HT1080 (cell line): Measurements from ENCODE around the gene ABHD1. TPM values are rescaled to one million over a fixed set of nuclear protein-coding genes. Genes with fewer than 3 reads are reported as not detected.
A peak's percentile ranks its signal among the peaks of the same experiment; 100 is the strongest.
"Not testable (repeated sequence)": the region's sequence is repeated elsewhere in the genome, so short reads cannot be mapped to it uniquely, and the experiment has no call there.

Experiments
- DNase-seq: peaks from one replicate; pipeline ENCODE4 v3.0.0-alpha.2; 2015; ENCODE audit warnings: low read depth
- total RNA-seq: library from RNA; depleted of rRNA; stranded (reverse); fragments of >200 nt; shearing (Covaris generic); gene quantifications from 2 replicates; pipeline ENCODE4 v1.2.3, GENCODE V29; 2014

ABHD1 gene
- total RNA-seq, 1 experiment from 2014 or later = not detected

DNA sequence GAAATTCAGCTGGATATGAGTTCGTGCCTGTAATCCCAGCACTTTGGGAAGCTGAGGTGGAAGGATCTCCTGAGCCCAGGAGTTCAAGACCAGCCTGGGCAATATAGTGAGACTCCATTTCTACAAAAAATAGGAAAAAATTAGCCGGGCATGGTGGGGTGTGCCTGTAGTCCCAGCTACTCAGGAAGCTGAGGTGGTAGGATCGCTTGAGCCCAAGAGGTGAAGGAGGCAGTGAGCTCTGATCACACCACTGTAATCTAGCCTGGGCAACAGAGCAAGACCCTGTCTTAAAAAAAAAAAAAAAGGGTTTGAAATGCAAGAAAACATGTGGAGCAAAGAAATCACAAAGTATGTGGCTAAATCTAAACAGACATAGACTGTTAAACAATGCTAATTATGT lies 14.5 kb upstream of the ABHD1 start:
- no peak for DNase-seq

DNA sequence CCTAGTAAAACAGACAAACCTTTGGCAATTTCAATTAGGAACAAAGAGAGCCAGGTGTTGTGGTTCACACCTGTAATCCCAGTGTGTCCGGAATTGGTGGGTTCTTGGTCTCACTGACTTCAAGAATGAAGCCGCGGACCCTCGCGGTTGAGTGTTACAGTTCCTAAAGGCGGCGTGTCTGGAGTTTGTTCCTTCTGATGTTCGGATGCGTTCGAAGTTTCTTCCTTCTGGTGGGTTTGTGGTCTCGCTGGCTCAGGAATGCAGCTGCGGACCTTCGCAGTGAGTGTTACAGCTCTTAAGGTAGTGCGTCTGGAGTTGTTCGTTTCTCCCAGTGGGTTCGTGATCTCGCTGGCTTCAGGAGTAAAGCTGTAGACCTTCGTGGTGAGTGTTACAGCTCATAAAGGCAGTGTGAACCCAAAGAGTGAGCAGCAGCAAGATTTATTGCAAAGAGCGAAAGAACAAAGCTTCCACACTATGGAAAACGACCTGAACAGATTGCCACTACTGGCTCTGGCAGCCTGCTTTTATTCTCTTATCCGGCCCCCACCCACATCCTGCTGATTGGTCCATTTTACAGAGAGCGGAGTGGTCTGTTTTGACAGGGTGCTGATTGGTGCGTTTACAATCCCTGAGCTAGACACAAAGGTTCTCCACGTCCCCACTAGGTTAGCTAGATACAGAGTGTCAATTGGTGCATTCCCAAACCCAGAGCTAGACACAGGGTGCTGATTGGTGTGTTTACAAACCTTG lies 12.8 kb upstream of the ABHD1 start:
- not testable (repeated sequence) for DNase-seq

DNA sequence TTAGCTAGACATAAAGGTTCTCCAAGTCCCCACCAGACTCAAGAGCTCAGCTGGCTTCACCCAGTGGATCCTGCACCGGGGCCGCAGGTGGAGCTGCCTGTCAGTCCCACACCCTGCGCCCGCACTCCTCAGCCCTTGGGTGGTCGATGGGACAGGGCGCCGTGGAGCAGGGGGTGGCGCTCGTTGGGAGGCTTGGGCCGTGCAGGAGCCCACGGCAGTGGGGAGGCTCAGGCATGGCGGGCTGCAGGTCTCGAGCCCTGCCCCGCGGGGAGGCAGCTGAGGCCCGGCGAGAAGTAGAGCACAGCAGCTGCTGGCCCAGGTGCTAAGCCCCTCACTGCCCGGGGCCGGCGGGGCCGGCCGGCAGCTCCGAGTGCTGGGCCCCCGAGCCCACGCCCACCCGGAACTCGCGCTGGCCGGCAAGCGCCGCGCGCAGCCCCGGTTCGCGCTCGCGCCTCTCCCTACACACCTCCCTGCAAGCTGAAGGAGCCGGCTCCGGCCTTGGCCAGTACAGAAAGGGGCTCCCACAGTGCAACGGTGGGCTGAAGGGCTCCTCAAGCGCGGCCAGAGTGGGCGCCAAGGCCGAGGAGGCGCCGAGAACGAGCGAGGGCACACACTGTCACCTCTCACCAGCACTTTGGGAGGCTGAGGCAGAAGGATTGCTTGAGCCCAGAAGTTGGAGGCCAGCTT lies 12.1 kb upstream of the ABHD1 start:
- DNase-seq = not testable (repeated sequence)

DNA sequence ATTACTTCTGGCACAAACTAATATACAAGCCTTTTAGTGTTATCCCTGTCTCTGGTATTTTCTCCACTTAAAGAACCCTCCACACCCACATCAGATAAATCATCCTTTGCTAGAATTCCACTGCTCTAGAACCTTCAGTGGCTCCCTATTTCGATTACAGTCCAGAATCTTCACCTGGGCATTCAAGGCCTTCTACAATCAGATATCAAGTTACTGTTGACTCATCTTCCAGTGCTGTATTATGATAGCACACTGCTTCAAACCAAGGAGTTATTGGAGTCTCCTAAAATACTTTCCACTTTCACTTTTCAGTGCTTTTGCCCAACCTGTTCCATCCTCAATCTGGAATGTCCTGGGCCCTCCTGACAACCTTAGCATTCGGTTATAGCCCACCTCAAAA lies 8.1 kb upstream of the ABHD1 start:
- no peak for DNase-seq

DNA sequence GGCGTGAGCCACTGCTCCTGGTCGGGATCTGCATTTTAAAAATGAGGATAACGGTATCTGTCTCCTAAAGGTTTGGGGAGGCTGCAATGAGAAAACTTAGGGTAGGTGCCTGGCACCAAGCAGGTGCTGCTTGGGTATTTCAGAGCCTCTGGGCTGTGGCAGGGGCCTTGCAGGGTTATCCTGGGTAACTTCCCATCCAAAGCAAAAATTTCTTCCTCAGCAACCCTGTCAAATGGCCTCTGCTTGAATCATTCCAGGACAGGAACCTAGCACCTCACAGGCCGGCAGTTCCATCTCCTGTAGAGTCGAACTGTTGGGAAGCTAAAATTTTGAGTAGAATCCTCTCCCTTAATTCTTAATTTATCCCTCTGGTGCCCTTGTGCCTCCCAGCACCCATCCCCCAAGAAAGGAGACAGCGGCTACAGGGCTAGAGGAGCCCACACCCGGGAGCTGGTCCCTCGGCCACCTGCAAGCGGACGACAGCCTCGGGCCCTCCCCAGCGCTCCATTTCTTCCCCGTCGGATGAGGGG lies 5.6 kb upstream of the ABHD1 start:
- DNase-seq = no peak

DNA sequence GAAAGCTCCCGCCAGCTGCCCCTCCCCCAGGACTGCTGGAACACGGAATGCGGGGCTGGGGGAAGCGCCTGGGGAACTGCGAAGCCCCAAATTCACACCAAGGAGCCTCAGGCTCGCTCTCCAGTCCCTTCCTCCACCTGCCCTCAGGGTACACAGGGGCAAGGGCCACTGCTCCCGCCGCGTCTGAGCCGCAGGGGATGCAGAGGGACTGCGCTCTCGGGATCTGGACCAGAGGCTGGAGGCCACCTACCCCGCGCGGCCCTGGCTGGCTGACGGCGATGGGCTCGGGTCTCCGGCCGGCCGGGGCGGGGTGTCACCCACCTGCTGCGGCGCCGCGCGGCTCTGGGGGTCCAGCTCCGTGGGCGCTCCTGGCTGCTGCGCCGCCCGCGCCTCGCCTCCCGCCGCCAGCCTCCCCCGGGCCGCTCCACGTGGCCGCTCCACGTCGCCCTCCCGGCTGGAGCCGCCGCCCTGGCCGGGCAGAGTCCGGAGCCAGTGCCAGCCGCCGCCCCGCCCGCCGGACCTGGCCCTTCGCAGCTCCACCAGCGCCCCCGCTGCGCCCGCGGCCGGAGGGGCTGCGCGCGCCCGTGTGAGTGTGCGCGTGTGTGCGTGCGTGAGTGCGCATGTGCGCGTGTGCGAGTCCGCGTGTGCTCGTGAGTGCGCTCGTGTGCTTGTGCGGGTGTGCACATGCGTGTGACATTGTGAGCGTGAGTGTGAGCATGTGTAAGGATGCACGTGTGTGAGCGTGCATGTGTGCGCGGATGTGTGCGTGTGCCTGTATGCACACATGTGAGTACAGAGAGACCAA lies 4.9 kb upstream of the ABHD1 start, which contains the start of gene CGREF1:
Gene CGREF1, minus strand, starts transcription at position 604 of the 805 bp plus-strand sequence. CDS start 14,762 bp downstream, outside the sequence.
- no peak for DNase-seq

DNA sequence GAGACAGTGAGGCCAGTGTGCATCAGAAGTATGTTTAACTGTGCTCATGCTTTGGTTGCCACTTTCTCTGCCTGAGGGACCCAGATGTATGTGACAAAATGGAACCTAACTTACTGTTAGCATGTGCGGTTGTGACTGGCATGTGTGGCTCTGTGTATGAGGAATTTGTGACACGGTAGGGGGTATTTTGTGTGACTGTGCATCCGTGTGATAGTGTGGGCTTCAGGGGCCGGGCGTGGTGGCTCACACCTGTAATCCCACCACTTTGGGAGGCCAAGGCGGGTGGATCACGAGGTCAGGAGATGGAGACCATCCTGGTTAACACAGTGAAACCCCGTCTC lies 4.3 kb upstream of the ABHD1 start:
- DNase-seq = not testable (repeated sequence)

DNA sequence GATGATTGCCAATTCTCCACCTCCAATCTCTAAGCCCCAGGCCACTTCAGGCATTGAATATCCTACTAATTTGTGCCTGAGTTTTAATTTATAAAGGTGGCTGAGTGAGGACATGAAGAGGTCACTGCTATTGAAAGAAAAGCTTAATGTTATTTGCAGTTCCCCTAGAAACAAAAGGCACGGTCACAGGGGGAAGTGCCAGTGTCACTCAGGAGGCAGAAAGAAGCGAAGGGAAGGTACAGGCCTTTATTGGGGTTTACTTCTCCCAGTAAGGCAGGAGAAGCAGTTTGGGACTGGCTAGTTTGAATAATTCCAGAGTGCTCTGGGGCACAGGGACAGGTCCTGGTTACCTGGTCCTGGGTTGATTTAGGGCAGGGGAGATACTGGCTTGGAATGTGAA lies 1.7 kb upstream of the ABHD1 start:
- no peak for DNase-seq

DNA sequence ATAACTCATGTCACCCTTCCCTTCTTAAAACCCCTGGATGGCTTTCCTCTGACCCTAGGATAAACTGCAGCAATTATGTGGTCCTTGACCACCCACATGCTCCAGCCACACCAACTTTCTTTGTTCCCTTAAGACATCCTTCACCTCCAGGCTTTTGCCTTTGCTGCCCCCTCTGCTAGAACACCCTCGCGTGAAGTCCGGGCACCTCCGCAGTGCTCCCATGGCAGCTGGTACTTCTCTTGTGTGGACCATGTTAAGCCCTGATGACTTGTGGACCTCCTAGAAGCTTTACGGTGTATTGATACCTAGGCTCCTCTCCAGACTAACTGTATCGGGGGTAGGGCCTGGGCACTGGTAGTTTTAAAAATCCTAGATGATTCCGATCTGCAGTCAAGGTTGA lies 824 bp upstream of the ABHD1 start:
- no peak for DNase-seq

DNA sequence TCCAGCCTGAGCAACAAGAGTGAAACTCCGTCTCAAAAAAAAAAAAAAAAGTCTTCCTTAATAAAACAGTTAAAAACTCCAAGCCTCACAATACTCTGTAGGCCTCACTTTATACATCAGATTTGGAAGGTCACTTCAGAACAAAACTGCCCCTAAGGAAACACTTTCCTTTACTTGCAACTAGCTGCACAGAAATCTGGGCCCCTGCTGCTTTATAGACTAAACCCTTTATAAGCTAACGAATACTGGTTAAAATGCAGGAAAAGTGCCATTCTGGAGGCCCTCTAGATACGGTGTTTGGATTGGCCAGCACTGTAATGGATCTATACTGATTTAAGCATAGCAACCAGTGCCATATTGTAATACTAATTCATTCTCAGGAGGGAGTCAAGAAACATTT lies 1.5 kb downstream of the ABHD1 start:
- DNase-seq = no peak

DNA sequence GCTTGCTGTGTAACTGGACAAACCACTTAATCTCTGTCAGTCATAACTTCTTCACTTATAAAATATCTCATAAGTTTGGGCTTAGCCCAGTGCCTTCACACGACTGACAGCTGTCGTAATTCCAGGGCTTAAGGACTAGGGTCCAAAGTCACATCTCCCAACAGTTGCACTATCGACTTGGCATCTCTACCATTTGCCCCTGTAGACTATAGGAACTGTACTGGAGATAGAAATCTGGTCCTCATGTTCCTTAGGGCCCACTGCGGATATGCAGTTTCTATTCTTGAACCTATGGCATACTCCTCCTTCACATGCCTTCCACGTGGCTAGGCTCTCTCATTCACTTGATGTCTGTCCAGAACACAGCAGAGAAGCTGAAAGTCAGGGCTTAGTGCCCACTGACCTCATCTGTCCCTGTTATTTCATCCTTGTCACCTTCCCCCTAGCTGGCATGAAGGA lies 2.7 kb downstream of the ABHD1 start:
- no peak for DNase-seq

DNA sequence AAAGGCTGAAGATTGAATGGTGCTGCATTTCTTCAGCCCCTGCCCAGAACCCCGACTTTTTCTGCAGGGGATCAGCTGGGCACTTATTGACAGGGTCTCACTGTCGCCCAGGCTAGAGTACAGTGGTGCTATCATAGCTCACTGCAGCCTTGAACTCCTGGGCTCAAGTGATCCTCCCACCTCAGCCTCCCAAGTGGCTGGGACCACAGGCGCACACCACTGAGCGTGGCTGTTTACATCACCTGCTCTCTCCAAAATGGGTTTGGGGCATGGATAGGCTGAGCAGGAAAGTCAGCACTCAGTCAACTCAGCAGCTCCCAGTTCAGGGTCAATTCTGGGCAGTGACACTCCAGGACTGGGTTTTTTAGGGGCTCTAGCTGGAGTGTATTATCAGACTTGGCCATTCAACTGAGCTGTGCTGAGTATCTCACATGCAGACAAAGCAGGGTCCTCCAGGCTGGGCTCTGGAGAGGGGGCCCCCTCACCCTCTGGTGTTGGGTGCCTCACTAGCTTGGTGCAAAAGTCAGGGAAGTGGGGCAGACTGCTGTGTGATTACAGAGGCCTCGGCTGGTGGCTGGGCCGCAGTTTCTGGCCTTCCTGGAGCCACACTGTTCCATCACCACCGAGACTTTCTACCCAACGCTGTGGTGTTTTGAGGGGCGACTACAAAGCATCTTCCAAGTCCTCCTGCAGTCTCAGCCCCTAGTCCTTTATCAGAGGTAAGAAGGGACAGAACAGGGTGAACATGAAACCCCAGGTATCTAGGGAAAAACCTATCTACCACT lies 4.5 kb downstream of the ABHD1 start:
- DNase-seq = no peak

DNA sequence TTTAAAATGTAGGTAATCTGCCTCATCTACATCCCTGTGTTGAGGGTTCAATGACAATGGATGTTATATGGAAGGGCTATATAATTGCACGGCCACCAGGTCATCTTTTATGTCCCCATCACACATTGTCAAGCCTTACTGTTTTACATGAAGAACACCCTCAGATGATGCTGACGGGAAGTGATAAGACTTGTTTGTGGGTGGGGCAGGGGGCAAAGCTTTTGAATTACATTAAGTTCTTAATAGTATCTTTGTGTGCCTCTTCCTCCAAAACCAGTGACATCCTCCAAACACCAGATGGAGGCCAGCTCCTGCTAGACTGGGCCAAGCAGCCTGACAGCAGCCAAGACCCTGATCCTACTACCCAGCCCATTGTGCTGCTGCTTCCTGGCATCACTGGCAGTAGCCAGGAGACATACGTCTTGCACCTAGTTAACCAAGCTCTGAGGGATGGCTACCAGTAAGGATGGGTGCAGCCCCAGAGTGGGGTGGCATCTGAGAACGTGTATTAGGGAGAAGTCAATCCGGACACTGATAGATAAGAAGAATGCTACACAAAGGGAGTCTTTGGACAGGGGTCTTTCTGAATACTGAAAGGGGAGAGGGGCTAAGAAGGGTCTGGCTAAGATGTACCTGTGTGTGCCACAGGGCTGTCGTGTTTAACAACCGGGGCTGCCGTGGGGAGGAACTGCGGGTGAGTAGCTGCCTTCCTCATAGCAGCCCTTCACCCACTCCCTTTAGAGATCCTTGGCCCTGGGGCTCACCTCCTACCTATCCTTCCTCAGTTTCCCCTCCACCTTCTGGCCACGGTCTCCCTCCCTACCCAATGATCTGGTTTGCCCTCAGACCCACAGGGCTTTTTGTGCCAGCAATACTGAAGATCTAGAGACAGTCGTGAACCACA lies 5.3 kb downstream of the ABHD1 start:
- DNase-seq = no peak

DNA sequence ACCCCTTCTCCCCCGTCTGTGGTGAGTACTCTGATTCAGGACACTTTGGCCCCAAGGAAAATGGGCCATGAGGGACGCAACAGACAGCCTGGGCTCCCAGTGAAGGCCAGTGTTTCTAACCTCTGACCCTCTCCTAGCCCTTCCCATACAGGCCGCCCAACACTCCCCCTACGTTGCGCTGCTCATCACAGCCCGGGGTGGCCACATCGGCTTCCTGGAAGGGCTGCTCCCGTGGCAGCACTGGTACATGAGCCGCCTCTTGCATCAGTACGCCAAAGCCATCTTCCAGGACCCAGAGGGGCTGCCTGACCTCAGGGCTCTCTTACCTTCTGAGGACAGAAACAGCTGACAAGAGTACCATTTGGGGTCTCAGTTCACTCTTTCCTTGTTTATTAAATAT lies 6.8 kb downstream of the ABHD1 start:
- no peak for DNase-seq

DNA sequence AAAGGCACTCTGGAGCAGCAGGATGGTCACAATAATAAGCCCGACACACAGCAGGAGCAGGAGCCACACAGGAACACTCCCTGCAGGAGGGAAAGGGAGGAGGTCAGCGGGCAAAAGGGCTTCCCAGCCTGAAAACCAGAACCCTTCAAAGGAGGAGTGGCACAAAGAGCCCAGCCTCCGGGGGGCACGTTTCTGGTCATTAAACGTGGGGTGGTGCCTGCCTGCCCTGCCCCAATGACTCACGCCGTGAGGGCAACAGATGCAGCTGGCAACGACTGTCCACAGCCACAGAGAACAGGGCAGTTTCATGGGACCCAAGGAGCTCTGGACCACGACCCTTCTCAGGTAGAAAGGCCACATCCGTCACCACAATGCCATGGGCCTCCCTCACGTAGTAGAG lies 7.8 kb downstream of the ABHD1 start:
- no peak for DNase-seq

DNA sequence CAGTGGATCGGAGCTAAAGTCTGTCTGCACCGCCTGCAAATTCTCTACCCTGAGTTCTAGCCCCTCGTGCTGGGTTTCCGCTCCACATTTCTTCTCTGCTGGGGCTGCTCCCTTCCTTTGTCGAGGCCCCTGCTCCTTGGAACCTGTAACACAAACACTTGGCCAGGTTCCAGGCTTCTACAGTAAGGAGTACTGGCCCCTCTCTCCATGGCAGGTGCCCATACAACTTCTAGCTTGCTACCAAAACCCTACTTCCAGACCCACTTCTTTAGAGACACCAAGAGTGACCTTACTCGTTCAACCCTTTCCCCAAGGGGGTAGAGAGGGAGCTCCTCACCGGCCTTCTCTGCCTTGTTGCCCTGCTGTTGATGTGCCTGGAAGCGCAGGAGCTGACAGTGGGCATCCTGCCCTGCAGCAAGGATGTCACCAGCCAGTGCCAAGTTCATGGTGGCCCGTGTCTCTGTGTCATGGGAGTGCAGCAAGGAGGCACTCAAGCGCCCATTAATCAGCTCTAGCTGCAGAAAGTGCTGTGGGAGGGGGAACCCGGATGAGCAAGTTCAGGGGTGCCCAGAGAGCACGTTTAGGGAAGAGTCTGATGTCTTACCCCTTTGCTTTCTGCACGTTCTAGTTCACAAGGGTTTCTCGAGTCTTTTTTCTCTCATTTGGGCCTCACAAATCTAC lies 9.7 kb downstream of the ABHD1 start:
- DNase-seq = no peak

DNA sequence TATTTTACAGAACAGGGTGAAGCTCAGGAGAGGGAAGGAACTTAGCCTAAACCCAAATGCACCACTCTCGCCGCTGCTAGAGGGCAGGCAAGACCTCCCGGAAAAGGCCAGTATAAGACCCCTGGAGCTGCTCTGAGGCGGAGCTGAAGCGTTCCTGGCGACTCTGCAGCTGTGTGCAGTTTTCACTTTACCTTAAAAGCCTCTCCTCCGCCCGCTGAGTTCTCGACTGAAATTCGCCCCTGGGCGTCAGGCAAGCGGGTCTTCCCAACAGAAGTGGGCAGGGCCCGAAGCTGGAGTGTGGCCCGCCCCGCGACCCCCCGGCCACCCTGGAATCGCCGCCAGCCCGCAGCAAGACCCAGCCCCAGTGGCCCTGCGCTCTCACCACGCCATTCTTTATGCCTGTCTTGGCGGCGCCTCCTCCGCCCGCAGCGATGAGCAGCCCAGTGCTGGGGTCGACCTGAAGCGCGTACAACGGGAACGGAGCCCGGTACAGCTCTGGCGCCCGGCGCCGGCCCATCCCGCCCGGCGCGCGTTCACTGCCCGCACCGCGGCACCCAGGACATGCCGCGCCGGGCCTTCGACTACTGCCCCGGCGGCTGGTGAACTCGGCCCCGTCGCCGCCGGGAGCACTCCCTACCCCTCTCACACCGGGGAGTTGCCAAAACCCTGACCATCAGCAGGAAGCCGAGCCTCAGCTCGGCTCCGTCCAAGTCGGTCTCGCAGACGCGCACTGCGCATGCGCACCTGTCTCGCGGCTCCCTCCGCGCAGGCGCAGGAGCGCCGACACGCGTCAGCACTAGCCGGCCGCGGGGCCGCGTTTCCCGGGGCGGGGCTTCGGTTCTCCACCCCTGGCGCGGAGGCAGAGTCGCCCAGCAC lies 10.5 kb downstream of the ABHD1 start, which contains the start of gene PREB:
Gene PREB, minus strand, starts transcription at position 732 of the 876 bp plus-strand sequence. Its CDS starts 215 bp downstream, at position 517.
- DNase-seq = peak; percentile 90

DNA sequence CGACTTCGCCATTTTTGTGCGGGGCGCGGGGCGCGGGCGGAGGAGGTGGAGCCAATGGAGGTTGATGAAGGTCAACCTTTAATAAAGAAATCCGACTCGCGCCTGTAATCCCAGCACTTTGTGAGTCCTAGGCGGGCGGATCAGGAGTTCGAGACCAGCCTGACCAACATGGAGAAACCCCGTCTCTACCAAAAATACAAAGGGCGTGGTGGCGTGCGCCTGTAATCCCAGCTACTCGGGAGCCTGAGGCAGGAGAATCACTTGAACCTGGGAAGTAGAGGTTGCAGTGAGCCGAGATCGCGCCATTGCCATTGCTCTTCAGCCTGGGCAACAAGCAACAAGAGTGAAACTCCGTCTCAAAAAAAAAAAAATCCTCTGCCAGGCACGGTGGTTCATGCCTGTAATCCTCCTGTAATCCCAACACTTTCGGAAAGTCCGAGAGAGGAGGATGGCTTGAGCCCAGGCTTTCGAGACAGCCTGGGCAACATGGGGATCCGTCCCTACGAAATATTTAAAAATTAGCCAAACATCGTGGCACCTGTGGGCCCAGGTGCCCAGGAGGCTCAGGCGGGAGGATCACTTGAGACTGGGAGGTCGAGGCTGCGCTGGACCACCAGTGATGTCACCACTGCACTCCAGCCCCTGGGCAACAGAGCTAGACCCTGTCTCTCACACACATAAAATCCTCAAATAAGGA lies 11.3 kb downstream of the ABHD1 start:
- no peak for DNase-seq
